Left renal cortex interstitium (tissue), 4 donors: ENCODE measurements around the gene FBXO33. TPM values are rescaled to one million over a fixed set of nuclear protein-coding genes. Genes with fewer than 3 reads are reported as not detected.
"Not testable (repeated sequence)": the region's sequence is repeated elsewhere in the genome, so short reads cannot be mapped to it uniquely, and the experiment has no call there.

Experiments used
- DNase-seq, 4 donors: peaks; one replicate each; pipeline ENCODE4 v3.0.0-alpha.2; 2013; ENCODE audit warnings: low read depth in 4 of 4, low spot score in 2 of 4, missing footprints in 1 of 4
- polyA plus RNA-seq, 4 donors: library from polyadenylated mRNA; unstranded; fragments of 120-200 nt; gene quantifications; one replicate each; pipeline ENCODE4 v1.2.1, GENCODE V29; 2013; ENCODE audit not compliant: insufficient read length in 4 of 4

FBXO33 gene
- polyA plus RNA-seq, 4 donors = 11.4 to 13.0 (median 11.8) TPM

DNA sequence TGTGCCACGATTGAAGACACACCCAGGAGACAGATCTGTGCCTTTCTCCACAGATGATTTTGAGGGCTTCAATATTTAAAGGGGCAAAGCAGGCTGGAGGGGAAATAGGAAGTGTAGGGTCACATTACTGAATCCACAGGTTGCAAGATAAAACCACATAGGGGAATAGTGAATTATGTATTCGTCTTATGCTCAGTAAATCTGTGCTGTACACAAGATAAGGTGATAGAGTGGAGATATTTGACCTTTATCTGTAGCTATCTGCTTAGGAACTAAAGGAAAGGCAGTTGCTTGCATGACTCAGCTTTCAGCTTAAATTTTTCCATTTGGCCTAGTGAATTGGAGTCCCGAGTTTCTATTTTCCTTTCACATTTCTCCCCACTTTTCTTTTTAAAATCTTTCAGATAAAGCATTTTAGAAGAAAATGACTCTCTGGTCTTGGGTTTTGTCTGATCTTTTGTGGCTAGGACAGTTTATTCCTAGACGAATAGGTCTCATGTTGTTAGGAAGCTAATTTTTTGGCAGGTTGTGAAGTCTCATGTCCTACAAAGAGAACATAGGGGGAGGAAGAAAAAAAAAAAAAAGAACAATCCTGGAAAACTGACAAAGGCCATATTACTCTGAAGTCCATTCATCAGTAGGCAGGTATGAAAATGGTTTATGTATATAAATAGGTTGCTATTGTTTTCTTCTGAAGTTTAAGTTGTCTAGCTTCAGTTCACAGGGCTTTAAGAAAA lies 55.4 kb downstream of the FBXO33 start:
- no peak for DNase-seq

DNA sequence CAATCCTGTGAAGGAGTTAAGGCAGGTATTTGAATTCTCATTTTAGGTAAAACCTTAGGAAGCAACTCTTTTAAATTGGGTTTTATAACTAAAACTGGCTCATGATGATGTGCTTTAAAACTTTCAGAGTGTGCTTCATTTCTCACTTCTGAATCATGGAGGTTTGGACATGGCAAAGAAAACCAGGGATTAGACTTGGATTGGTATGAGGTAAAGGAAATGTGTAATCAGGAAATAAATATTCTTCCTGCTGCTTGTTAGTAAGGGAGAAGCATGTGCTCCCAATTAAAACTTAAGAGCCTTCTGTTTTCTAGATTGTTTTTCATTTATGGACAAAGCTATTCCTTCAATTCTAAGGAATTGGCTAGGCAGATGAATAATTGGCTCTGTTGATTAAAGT lies 57.4 kb downstream of the FBXO33 start:
- no peak for DNase-seq

DNA sequence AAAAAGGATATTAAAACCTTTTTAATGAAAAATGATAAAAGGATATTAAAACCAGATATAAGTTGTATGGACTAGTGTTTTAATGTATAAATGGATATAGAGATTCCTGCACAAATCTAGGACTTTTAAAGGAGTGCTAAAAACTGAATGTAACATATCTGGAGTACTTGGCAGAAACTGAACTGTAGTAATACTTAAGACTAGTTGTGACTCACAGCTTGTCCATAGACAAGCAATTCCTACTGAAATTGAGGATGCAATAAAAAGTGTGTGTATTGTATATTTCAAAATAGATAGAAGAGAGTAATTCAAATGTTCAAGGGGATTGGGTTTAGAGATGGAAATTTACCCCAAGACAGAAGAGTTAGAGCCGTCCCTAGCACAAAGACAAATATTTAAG lies 59.6 kb downstream of the FBXO33 start:
- no peak for DNase-seq

DNA sequence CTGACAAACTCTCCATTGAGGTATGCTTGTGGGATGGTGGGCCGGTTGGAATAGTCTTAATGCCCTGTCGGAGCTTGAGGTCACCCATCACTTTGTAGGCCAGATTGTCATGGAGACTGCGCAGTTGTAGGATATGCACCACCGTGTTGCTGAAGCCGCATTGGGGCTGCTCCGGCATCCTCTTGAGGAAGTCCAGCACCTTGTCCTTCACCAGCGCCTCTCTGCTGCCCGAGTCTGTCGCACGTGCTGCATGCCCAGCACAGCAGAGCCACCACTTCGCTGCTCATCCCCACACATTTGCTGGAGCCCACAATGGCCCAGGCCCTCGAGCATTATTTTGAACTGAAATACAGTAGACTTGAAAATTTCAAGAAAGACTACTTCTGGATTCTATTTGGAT lies 61.8 kb downstream of the FBXO33 start:
- DNase-seq = no peak

DNA sequence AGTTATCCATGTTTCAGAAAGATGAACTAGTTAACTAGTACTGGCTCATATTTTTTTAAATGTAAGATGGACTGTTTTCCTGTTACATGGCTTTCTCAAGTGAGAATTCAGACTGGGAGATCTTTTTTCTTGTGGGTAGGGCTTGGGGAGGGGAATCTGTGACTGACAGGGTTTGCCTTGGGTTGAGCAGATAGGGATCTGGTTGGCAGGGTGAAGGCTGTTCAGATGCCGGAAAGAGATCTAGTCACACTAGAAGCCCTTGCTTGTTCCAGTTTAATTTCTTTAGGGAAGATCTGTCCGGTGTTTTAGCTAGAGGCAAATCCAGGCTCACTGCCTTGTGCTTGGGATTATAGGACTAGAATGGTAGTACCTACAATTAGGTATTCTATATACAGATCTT lies 63.2 kb downstream of the FBXO33 start:
- no peak for DNase-seq

DNA sequence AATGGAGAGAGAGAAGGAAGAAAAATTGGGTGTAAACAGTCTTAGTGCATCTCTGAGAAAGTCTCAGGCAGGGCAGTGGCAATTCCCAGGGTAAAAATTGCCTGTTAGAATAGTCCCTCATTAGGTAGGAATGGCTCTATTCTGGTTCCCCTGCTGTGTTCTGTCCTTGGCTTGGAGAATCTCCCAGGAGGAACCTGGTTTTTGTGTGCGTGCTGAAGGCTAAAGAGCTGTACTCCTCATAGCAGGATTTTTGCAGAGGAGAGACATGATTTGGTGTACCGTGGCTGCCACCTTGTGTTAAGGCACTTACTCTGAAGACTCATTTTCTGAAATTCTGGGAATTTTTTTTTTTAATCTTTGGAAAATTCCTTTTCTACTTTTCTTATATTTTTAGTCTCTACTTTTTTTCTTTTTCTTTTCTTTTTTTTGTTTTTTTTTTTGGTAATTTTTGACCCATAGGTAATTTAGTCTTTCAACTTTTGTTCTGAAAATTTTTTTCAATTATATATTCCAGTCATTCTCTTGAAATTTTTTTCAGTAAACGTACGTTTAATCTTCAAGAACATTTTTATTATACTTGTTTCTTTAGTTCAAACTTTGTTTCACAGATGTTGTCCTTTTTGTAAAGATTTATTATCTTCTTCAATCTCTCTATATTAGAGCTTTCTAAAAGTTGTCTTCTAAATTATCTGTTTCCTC lies 63.8 kb downstream of the FBXO33 start:
- peak in 2 of 4 donors; percentile 46 to 49 for DNase-seq

DNA sequence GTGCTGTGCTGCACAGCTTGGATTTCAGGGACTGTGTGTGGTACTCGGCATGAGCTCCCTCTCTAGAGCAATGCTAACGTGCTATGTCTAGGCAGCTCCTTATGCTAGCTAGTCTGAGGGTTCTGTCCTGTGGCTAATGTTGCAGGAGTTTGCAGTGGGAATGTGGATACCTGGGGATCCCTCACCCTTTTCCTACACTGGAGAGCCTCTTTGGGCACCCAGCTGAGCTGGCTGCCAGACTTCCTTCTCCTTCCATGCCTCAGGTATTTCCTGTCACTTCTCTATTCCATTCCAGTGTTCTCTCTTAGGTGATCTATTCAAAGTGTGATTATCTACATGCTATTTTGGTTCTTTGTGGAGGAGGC lies 64.9 kb downstream of the FBXO33 start:
- no peak for DNase-seq

DNA sequence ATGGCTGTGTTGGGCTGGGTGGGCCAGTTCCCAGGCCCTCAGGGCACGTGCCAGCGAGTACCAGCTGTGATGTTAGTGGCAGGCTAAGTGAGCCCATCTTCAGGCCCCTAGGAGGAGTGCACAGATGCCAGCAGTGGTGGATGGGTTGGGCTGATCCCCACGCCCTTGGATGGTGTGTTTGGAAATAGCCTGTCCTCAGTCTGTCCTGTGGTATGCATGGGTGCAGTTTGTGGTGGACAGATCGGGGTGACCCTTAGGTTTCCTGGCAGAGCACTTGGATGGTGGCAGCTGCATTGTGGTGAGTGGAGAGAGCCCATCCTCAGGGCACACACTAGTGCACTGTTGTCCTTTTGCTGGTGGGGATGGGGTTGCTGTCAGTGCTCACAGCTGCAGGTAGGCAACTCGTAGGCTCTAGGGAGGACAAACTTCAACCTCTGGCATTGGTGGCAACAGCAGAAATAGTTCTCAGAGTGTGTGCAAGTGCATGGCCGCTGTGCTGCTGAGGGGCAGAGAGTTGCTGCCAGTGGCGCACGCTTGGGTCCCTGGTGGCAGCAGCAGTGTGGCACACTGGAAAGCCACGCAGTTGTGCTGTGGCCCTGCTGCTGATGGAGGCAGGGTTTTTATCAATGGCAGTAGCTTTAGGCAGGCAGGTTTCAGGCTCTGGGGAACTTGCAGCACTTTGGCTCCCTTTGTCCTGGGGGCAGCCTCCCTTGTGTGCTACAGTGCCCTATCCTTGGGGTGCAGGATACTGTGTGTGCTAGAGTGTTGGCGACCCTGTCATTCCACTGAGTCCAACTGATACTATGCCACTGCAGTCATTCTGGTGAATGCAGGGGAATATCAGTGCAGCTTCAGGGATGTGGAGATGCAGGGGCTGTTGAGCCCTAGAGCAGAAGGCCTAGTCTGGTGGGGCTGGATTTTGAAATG lies 65.5 kb downstream of the FBXO33 start:
- no peak for DNase-seq

DNA sequence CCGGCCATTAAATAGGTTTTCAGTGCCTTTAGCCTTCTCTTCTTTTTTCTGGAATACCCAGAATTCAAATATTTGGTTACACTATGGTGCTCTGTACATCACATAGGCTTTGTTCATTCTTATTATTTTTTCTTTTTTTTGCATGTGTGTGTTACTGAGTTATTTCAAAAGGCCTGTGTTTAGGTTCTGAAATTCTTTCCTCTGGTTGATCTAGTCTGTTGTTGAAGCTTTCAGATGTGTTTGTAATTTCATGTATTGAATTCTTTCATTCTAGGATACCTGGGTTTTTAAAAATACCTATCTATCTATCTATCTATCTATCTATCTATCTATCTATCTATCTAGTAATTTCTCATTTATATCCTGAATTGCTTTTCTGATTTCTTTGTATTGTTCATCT lies 66.9 kb downstream of the FBXO33 start:
- no peak for DNase-seq

DNA sequence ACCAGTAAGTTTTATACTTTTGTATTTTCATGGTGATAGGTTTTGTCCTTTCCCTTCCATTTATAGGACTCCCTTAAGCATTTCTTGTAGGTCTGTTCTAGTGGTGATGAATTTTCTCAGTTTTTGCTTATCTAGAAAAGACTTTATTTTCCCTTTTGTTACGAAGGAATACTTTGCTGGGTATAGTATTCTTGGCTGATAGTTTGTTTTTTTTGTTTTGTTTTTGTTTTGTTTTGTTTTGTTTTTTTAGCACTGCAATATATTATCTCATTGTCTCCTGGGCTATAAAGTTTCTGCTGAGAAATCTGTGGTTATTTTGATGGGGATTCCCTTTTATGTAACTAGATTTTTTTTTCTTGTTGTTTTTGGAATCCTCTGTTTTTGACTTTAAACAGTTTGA lies 67.7 kb downstream of the FBXO33 start:
- no peak for DNase-seq

DNA sequence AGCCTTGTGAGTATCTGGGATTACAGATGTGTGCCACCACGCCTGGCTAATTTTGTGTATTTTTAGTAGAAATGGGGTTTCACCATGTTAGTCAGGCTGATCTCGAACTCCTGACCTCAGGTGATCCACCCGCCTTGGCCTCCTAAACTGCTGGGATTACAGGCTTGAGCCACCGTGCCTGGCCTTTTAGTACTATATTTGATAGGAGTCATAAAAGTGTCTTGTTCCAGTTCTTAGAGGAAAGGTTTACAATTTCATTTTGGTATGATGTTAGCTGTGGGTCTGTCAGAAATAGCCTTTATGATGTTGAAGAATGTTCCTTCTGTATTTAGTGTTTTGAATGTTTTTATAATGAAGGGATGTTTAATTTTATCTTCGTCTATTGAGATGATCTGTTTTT lies 70.7 kb downstream of the FBXO33 start:
- not testable (repeated sequence) for DNase-seq

DNA sequence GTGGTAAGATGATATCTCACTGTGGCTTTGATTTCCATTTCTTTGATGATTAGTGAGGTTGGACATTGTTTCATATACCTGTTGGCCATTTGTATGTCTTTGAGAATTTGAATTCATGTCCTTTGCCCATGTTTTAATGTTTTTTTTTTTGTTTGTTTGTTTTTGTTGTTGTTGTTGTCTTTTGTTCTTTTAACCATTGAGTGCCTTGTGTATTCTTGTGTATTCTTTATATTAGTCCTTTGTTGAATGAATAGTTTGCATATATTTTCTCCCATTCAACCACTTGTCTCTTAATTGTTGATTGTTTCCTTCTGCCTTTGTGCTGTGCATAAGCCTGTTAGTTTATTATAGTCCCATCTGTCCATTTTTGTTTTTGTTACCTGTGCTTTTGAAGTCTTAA lies 71.9 kb downstream of the FBXO33 start:
- DNase-seq = no peak

DNA sequence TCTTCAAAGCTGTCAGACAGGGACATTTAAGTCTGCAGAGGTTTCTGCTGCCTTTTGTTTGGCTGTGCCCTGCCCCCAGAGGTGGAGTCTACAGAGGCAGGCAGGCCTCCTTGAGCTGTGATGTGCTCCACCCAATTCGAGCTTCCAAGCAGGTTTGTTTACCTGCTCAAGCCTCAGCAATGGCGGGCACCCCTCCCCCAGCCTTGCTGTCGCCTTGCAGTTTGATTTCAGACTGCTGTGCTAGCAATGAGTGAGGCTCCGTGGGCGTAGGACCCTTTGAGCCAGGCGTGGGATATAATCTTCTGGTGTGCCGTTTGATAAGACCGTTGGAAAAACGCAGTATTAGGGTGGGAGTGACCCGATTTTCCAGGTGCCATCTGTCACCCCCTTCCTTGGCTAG lies 73.2 kb downstream of the FBXO33 start:
- DNase-seq = not testable (repeated sequence)

DNA sequence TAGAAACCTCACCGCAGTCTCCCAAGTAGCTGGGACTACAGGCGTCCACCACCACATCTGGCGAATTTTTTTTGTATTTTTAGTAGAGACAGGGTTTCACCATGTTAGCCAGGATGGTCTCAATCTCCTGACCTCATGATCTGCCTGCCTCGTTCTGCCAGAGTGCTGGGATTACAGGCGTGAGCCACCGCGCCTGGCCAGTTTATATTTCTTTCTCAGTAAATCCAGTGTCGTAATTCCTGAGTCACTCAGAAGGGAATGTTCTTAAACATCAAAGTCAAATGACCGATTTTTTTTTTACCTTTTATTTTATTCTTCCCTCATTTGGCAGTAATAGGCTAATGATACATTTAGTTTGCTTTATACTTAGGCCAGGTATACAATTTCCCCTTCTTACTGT lies 80.5 kb downstream of the FBXO33 start:
- DNase-seq = no peak

DNA sequence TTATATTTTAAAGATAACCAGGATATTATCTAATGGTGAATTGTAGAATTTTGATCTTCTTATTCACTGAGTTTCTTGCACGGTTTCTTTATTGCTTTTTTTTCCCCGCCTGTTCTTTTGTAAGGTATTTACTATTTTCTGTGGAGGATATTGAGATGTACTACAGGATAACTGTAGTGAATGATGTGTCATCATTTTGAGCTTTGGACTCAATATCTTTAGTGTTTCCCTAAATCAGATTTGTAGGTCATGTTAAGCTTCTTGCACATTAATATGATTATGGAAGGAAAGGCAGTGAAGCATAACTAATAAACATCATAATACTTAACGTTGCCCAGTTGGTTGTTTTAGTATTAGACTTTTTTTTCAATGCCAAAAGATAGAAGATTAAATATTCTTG lies 81.4 kb downstream of the FBXO33 start:
- DNase-seq = no peak

Other genes with a start within 250 kb of the FBXO33 start
- gene MIA2, start 198.5 kb downstream of the FBXO33 start, polyA plus RNA-seq = 10 to 100 TPM; 61.6 to 83.5 (median 73.2) TPM